ENCODE results near the gene RNPEP. TPM values are rescaled to one million over a fixed set of nuclear protein-coding genes. Genes with fewer than 3 reads are reported as not detected.

Gene RNPEP
- total RNA-seq, 4 donors from 2014 or later, result 37.2 to 77.6 (median 45.8) TPM

DNA sequence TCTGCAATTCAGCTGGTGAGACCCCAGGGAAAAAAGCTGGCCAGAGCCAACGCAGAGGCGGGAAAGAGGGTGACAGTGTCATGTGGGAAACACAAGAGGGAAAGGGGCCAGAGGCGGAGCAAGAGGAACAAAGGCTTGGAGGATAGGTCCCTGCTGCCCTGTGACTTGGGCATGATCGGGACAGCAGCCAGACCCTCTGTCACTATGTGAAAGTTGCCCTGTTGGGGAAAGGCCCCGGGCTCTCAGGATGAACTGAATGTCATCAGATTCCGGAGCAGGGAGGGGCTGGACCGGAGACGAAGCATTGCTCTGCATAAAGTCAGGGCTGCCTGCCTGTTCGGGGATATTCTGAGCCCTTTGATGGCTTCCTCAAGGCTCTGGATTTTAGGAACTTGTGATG is 22.3 kb downstream of the RNPEP start:
- TF ChIP-seq, protein P1, sequence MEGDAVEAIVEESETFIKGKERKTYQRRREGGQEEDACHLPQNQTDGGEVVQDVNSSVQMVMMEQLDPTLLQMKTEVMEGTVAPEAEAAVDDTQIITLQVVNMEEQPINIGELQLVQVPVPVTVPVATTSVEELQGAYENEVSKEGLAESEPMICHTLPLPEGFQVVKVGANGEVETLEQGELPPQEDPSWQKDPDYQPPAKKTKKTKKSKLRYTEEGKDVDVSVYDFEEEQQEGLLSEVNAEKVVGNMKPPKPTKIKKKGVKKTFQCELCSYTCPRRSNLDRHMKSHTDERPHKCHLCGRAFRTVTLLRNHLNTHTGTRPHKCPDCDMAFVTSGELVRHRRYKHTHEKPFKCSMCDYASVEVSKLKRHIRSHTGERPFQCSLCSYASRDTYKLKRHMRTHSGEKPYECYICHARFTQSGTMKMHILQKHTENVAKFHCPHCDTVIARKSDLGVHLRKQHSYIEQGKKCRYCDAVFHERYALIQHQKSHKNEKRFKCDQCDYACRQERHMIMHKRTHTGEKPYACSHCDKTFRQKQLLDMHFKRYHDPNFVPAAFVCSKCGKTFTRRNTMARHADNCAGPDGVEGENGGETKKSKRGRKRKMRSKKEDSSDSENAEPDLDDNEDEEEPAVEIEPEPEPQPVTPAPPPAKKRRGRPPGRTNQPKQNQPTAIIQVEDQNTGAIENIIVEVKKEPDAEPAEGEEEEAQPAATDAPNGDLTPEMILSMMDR (IDR thresholded peaks at IDR 0.05), result no peak
- DNase-seq (ENCODE audit: low spot score) (no peak), ATAC-seq (ENCODE audit: low FRiP score) (no peak)

DNA sequence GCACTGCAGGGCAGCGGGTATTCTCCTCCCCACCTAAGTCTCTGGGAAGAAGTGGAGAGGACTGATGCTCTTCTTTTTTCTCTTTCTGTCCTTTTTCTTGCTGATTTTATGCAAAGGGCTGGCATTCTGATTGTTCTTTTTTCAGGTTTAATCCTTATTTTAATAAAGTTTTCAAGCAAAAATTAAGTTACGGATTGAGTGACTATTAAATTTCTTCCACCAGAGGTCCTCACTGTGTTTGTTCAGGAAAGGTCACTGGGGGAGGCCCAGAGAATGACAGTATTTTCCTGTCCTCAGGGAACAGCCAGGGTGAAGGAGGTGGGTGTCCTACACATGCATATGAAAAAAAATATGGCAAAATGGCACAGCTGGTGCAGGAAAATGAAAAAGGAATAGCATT is 23.5 kb downstream of the RNPEP start:
- TF ChIP-seq, protein P1 (IDR thresholded peaks at IDR 0.05), result no peak
- DNase-seq (ENCODE audit: low spot score), result no peak
- ATAC-seq (ENCODE audit: low FRiP score), result no peak

DNA sequence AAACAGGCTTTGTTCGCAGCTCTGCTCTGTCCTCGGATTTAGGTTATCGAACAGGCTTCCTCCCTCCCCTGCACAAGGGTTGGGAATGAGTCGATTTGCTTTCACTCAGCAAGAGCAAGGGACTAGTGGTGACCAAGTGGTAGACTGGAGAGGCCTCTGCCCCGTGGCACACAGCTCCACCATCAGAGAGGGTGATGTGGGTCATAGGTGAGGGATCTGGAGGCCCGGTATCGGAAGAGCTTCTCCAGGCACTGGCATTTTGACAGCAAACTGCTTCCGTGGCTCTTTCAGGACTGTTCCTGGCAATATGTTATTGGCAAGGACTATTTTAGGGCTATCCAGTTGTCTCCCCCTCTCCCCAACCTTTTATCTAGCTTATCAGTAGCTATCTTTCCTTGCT is 24.9 kb downstream of the RNPEP start:
- ATAC-seq (ENCODE audit: low FRiP score), result no peak
- DNase-seq (ENCODE audit: low spot score), result no peak
- TF ChIP-seq, protein P1 (IDR thresholded peaks at IDR 0.05), result no peak

DNA sequence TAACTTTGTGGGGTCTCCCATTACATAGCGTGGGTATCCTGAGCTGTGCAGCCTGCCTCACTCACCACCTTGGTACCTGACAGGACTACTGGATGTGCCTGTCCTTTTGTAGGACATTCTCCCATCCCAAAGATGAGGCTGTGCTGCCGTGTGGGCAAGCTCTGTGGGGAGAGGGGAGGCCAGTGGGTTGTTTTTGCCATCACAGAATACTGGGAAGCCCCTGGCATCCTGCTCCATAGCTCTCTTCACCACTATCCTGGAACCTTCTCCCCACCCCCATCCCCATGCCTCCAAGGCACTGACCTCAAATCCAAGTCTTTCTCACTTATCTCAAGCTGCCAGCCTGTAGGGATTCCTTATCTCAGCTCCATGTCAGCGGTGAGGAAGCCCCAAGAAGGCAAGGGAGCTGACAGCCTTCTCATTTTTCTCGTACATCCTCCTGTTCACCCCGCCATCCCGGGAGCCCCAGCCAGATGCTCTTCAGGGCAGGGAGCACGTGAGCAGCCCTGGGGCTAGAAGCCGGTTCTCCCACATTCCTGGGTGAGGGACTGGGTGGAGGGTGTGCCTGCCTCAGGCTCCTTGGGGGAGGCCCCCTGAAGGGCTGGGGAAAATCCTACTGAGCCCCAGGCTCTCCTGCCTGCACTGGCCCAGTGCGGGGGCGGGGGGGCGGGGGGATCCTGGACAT is 25.5 kb downstream of the RNPEP start:
- no peak for ATAC-seq (ENCODE audit: low FRiP score)
- DNase-seq (ENCODE audit: low spot score), result no peak

DNA sequence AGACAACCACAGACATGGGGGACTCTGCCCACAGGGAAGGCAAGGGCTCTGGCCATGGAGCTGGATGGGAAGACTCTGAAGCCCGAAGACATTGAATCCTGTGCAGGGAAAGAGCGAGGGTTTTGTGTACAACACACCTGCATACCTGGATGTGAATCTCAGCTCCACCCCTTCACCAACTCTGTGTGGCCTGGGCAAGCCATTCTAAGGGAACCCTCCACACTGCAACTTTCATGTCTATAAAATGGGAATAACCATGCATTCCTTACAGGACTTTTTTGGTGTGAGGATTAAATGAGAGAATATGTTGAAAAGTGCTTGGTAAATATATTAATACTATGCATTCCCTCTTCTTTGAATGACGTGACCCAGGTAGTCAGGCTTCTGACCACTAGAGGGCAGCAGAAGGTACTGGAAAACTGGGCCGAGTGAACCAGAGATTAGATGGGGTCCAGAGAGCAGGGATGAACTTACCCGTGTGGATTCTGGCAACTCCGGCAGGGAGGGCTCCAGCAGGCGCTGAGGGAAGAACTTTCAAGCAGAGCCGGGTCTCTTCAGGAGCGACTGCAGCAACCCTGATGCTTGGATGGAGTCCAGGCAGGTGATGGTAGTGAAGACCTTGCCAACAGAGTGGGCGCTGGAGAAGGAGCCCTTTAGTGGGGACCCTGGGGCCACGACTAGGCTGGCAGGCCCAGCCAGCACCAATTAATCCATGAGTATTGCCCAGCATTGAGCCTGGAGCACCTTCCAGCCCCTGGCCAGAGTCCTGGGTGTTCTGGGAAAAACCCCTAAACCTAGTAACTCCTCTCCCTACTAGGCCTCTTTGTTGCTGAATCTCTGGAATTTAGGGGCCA is 27.1 kb downstream of the RNPEP start:
- TF ChIP-seq, protein P1 (IDR thresholded peaks at IDR 0.05), result peak in 1 of 3 donors; percentile 73
- ATAC-seq (ENCODE audit: low FRiP score) (peak; percentile 47), DNase-seq (ENCODE audit: low spot score) (peak; percentile 68)

More for the DNA sequence above, 25.5 kb downstream of the RNPEP start:
- TF ChIP-seq, protein P1 (IDR thresholded peaks at IDR 0.05), result no peak

DNA sequence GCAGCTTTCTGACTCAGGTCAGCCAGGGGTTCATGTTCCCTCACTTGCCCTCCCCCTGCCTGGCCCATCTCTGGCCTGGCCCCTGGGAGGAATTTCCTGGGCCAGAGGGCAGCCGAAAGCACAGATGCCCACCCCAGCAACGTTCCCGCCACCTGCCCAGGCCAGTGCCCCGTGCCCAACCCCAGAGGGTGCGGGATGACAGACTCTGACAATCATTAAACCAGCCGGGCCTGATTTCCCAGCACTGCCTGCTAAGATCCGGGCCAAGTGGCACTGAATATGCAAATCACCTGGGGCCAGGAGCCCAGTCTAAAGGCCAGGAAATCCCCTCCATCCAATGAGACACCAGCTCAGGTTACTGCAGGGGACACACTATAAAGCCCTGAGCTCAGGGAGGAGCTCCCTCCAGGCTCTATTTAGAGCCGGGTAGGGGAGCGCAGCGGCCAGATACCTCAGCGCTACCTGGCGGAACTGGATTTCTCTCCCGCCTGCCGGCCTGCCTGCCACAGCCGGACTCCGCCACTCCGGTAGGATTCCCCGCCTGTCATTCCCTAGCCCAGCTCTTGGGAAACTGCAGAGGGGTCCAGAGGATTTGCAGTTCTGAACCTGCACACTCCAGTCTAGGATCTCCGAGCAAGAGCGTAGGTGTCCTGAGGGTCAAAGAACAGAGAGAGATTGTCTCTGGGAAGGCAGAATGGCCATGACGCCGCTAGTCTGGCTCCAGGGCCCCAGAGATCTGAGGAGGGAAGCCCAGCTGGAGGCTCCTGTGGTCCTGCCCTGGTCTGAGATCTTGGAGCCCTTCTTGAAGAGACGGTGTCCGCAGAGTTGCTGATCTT is 27.9 kb downstream of the RNPEP start, which contains the start of gene ELF3:
ELF3 (plus strand) TSS at position 408 of the 836 bp plus-strand sequence. CDS start 550 bp downstream, outside the sequence.
- peak; percentile 59 for ATAC-seq (ENCODE audit: low FRiP score)
- TF ChIP-seq, protein P1 (IDR thresholded peaks at IDR 0.05), result no peak
- no peak for DNase-seq (ENCODE audit: low spot score)
